K562 (cell line): ENCODE results near the gene DOP1B. TPM values are rescaled to one million over a fixed set of nuclear protein-coding genes. Genes with fewer than 3 reads are reported as not detected.

Source experiments
- CREM ChIP-seq: IDR thresholded peaks from 2 replicates; pipeline ENCODE4 v1.6.1; 2014; ENCODE audit warnings: antibody characterized with exemption, low read depth
- ELF1 ChIP-seq: fragments of 200-800 bp; sonication (Bioruptor generic); IDR thresholded peaks from 2 replicates; pipeline ENCODE4 v1.6.1; 2016; ENCODE audit warnings: missing genetic modification characterization, missing compliant biosample characterization
- ESRRA ChIP-seq: fragments of 450-650 bp; IDR thresholded peaks from 2 replicates; pipeline ENCODE4 v1.6.1; 2014; ENCODE audit warnings: low read depth, mild to moderate bottlenecking, moderate library complexity, borderline replicate concordance
- HDAC3 ChIP-seq: fragments of 450-650 bp; IDR thresholded peaks from 2 replicates; pipeline ENCODE4 v1.6.1; 2018; ENCODE audit warnings: borderline replicate concordance, mild to moderate bottlenecking, moderate library complexity; ENCODE audit not compliant: partially characterized antibody
- ILF3 ChIP-seq: fragments of 450-650 bp; IDR thresholded peaks from 2 replicates; pipeline ENCODE4 v1.6.1; 2018; ENCODE audit warnings: antibody characterized with exemption, mild to moderate bottlenecking, moderate library complexity, borderline replicate concordance
- KDM1A ChIP-seq, 2 experiments: fragments of 450-650 bp; IDR thresholded peaks; 2 replicates each; pipeline ENCODE4 v1.6.1; 2016; ENCODE audit warnings: mild to moderate bottlenecking in 2 of 2
- POU5F1 ChIP-seq: fragments of 150-350 bp; IDR thresholded peaks from 2 replicates; pipeline ENCODE4 v1.6.1; 2014; ENCODE audit warnings: borderline replicate concordance, low read length, low read depth, mild to moderate bottlenecking; ENCODE audit not compliant: partially characterized antibody
- RBM34 ChIP-seq: fragments of 200-400 bp; formaldehyde crosslinking; IDR thresholded peaks from 2 replicates; pipeline ENCODE4 v1.6.1; 2018; ENCODE audit warnings: low read length, borderline replicate concordance; ENCODE audit not compliant: insufficient read depth
- RCOR1 ChIP-seq, 2 experiments: IDR thresholded peaks; 2 replicates each; pipeline ENCODE4 v1.6.1; 2012; ENCODE audit warnings: low read depth in 2 of 2, low read length in 2 of 2, borderline replicate concordance in 1 of 2, improper control_type of control experiment in 1 of 2
- TRIM28 ChIP-seq: fragments of 450-650 bp; IDR thresholded peaks from 2 replicates; pipeline ENCODE4 v1.6.1; 2017
- ZNF253 ChIP-seq: fragments of 250-450 bp; sonication (Bioruptor Pico); conservative IDR thresholded peaks from 2 replicates; pipeline ENCODE4 v1.6.1; 2021; ENCODE audit warnings: mild to moderate bottlenecking
- ZNF785 ChIP-seq: fragments of 250-450 bp; sonication (Bioruptor Pico); IDR thresholded peaks from 2 replicates; pipeline ENCODE4 v1.4.0; 2020; ENCODE audit warnings: mild to moderate bottlenecking
- polyA plus RNA-seq, 8 experiments: library from polyadenylated mRNA; depleted of rRNA in 4 of 8; stranded (reverse) in 5 of 8; unstranded in 3 of 8; fragments of >200 nt; fragmentation: Nextera tagmentation in 2 of 8; fragmentation: Illumina TruSeq in 1 of 8; extraction: Ambion mirVana in 2 of 8; extraction: Trizol in 1 of 8; gene quantifications; 2 replicates each; pipeline versions ENCODE4 v1.2.1 to v1.2.3, GENCODE V29; 2011 to 2014; ENCODE audit warnings: inconsistent platforms in 1 of 8, missing spikeins in 1 of 8
- total RNA-seq, 7 experiments: library from RNA; depleted of rRNA in 6 of 7; stranded (reverse); fragments of >200 nt in 6 of 7; fragmentation: Illumina TruSeq in 2 of 7; extraction: Trizol in 2 of 7; gene quantifications; 2 replicates each; pipeline versions ENCODE4 v1.2.1 to v1.2.3, GENCODE V29; 2011 to 2021; ENCODE audit warnings: low replicate concordance in 1 of 7
- TF ChIP-seq, protein P1 (sequence below): sonication (generic); formaldehyde crosslinking; IDR thresholded peaks from 2 replicates; pipeline ENCODE4 v1.8.0; 2022; ENCODE audit warnings: mild to moderate bottlenecking, missing genetic modification reagents
- TF ChIP-seq, protein P2 (sequence below), 3 experiments: IDR thresholded peaks in 2 of 3; conservative IDR thresholded peaks in 1 of 3; 2 replicates each; pipeline ENCODE4 v1.5.1; 2011 to 2012; ENCODE audit warnings: low read length in 3 of 3, mild to moderate bottlenecking in 3 of 3, control low read depth in 2 of 3, improper control_type of control experiment in 1 of 3, inconsistent platforms in 1 of 3, low read depth in 1 of 3, mixed read lengths in 1 of 3, moderate library complexity in 1 of 3; ENCODE audit not compliant: insufficient read depth in 2 of 3
- TF ChIP-seq, protein P3 (sequence below): fragments of 450-650 bp; IDR thresholded peaks from 2 replicates; pipeline ENCODE4 v1.6.1; 2016; ENCODE audit warnings: mild to moderate bottlenecking, moderate library complexity

The DOP1B gene
- total and polyA plus RNA-seq, 9 of the 15 experiments (the other 6 are each of a cell fraction or from before 2014, with no cell fraction given): 0.04 to 2.2 (median 0.68) TPM

DNA sequence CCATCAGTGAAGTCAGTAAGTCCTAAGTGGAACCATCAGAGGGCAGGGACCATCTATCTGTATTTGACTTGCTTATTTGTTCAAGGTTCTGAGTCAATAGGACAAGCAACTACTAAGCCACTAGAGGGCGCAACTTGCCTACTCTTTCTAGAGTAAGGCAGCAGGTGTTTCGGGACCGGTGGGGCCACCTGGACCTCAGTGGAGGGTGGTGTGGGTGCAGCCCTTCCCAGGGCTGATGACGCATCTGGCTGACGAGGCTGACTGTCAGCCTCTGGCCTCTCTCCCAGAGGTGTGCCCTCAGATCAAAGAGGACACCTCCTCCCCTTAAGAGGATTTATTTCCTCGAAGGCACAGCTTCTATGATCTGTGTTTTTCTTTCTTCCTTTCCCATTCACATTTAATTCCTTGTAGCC, 15.1 kb upstream of the DOP1B start (continued):
- TF ChIP-seq, protein P1, sequence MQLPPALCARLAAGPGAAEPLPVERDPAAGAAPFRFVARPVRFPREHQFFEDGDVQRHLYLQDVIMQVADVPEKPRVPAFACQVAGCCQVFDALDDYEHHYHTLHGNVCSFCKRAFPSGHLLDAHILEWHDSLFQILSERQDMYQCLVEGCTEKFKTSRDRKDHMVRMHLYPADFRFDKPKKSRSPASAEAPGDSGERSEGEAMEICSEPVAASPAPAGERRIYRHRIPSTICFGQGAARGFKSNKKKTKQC (CRISPR knock-in tag): no peak
- TF ChIP-seq KDM1A (IDR thresholded peaks at IDR 0.05): no peak
- peak; percentile 46; the same call in 1 of the 2 replicates for TF ChIP-seq CREM
- TF ChIP-seq RBM34: no peak
- peak; percentile 19; the same call in 1 of the 2 replicates for TF ChIP-seq ESRRA
- no peak for TF ChIP-seq POU5F1
- no peak for TF ChIP-seq ELF1 (tag)
- TF ChIP-seq ZNF253 (CRISPR knock-in tag): no peak
- TF ChIP-seq, protein P2, sequence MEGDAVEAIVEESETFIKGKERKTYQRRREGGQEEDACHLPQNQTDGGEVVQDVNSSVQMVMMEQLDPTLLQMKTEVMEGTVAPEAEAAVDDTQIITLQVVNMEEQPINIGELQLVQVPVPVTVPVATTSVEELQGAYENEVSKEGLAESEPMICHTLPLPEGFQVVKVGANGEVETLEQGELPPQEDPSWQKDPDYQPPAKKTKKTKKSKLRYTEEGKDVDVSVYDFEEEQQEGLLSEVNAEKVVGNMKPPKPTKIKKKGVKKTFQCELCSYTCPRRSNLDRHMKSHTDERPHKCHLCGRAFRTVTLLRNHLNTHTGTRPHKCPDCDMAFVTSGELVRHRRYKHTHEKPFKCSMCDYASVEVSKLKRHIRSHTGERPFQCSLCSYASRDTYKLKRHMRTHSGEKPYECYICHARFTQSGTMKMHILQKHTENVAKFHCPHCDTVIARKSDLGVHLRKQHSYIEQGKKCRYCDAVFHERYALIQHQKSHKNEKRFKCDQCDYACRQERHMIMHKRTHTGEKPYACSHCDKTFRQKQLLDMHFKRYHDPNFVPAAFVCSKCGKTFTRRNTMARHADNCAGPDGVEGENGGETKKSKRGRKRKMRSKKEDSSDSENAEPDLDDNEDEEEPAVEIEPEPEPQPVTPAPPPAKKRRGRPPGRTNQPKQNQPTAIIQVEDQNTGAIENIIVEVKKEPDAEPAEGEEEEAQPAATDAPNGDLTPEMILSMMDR (IDR thresholded peaks at IDR 0.05 in 2 of 3, conservative IDR thresholded peaks at IDR 0.05 in 1 of 3; ENCODE audit: insufficient read depth in 2 of 3, low read depth in 1 of 3, low read length in 3 of 3): peak; percentile 93 to 98 (median 95)
- TF ChIP-seq, protein P3, sequence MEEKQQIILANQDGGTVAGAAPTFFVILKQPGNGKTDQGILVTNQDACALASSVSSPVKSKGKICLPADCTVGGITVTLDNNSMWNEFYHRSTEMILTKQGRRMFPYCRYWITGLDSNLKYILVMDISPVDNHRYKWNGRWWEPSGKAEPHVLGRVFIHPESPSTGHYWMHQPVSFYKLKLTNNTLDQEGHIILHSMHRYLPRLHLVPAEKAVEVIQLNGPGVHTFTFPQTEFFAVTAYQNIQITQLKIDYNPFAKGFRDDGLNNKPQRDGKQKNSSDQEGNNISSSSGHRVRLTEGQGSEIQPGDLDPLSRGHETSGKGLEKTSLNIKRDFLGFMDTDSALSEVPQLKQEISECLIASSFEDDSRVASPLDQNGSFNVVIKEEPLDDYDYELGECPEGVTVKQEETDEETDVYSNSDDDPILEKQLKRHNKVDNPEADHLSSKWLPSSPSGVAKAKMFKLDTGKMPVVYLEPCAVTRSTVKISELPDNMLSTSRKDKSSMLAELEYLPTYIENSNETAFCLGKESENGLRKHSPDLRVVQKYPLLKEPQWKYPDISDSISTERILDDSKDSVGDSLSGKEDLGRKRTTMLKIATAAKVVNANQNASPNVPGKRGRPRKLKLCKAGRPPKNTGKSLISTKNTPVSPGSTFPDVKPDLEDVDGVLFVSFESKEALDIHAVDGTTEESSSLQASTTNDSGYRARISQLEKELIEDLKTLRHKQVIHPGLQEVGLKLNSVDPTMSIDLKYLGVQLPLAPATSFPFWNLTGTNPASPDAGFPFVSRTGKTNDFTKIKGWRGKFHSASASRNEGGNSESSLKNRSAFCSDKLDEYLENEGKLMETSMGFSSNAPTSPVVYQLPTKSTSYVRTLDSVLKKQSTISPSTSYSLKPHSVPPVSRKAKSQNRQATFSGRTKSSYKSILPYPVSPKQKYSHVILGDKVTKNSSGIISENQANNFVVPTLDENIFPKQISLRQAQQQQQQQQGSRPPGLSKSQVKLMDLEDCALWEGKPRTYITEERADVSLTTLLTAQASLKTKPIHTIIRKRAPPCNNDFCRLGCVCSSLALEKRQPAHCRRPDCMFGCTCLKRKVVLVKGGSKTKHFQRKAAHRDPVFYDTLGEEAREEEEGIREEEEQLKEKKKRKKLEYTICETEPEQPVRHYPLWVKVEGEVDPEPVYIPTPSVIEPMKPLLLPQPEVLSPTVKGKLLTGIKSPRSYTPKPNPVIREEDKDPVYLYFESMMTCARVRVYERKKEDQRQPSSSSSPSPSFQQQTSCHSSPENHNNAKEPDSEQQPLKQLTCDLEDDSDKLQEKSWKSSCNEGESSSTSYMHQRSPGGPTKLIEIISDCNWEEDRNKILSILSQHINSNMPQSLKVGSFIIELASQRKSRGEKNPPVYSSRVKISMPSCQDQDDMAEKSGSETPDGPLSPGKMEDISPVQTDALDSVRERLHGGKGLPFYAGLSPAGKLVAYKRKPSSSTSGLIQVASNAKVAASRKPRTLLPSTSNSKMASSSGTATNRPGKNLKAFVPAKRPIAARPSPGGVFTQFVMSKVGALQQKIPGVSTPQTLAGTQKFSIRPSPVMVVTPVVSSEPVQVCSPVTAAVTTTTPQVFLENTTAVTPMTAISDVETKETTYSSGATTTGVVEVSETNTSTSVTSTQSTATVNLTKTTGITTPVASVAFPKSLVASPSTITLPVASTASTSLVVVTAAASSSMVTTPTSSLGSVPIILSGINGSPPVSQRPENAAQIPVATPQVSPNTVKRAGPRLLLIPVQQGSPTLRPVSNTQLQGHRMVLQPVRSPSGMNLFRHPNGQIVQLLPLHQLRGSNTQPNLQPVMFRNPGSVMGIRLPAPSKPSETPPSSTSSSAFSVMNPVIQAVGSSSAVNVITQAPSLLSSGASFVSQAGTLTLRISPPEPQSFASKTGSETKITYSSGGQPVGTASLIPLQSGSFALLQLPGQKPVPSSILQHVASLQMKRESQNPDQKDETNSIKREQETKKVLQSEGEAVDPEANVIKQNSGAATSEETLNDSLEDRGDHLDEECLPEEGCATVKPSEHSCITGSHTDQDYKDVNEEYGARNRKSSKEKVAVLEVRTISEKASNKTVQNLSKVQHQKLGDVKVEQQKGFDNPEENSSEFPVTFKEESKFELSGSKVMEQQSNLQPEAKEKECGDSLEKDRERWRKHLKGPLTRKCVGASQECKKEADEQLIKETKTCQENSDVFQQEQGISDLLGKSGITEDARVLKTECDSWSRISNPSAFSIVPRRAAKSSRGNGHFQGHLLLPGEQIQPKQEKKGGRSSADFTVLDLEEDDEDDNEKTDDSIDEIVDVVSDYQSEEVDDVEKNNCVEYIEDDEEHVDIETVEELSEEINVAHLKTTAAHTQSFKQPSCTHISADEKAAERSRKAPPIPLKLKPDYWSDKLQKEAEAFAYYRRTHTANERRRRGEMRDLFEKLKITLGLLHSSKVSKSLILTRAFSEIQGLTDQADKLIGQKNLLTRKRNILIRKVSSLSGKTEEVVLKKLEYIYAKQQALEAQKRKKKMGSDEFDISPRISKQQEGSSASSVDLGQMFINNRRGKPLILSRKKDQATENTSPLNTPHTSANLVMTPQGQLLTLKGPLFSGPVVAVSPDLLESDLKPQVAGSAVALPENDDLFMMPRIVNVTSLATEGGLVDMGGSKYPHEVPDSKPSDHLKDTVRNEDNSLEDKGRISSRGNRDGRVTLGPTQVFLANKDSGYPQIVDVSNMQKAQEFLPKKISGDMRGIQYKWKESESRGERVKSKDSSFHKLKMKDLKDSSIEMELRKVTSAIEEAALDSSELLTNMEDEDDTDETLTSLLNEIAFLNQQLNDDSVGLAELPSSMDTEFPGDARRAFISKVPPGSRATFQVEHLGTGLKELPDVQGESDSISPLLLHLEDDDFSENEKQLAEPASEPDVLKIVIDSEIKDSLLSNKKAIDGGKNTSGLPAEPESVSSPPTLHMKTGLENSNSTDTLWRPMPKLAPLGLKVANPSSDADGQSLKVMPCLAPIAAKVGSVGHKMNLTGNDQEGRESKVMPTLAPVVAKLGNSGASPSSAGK: no peak
- TF ChIP-seq RCOR1 (IDR thresholded peaks at IDR 0.05; ENCODE audit: borderline replicate concordance in 1 of 2, low read depth in 2 of 2, low read length in 2 of 2): peak in 1 of 2 experiments; percentile 66; a peak in 1 of 4 replicates
- TF ChIP-seq TRIM28: 0 out of 2 replicates have a peak, but pooled peaks have one; percentile 17
- 0 out of 2 replicates have a peak, but pooled peaks have one; percentile 38 for TF ChIP-seq ILF3
- TF ChIP-seq ZNF785 (CRISPR knock-in tag): no peak
- TF ChIP-seq HDAC3: peak; percentile 25
